ENCODE measurements around the gene MAP3K9. TPM values are rescaled to one million over a fixed set of nuclear protein-coding genes. Genes with fewer than 3 reads are reported as not detected.

The MAP3K9 gene
- total RNA-seq, 1 donor from 2014 or later = 0.96 TPM

DNA sequence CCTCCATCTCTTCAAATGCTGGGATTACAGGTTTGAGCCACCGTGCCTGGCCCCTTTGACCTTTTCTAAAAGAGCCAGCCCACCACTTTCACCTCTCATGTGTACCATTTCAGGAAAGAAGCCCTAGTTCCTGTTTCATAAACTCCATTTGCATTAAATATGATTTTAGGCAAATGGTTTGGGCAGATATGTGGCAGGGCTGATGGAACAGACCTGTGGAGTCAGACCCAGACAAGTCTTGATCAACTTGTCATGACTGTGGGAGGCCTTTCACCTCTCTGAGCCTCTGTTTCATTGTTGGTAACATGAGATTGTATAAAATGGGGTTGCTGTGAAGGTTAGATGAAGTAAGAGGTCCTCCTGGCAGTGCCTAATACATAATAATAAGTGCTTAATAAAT lies 5.2 kb upstream of the MAP3K9 start:
- TF ChIP-seq, protein P1, sequence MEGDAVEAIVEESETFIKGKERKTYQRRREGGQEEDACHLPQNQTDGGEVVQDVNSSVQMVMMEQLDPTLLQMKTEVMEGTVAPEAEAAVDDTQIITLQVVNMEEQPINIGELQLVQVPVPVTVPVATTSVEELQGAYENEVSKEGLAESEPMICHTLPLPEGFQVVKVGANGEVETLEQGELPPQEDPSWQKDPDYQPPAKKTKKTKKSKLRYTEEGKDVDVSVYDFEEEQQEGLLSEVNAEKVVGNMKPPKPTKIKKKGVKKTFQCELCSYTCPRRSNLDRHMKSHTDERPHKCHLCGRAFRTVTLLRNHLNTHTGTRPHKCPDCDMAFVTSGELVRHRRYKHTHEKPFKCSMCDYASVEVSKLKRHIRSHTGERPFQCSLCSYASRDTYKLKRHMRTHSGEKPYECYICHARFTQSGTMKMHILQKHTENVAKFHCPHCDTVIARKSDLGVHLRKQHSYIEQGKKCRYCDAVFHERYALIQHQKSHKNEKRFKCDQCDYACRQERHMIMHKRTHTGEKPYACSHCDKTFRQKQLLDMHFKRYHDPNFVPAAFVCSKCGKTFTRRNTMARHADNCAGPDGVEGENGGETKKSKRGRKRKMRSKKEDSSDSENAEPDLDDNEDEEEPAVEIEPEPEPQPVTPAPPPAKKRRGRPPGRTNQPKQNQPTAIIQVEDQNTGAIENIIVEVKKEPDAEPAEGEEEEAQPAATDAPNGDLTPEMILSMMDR (IDR thresholded peaks at IDR 0.05) = no peak
- Histone ChIP-seq H3K4me1 (no peaks in the 10 kb centered on the region), H3K36me3 (no peaks in the 10 kb centered on the region), H3K27me3 (no peaks in the 10 kb centered on the region), H3K9me3 (no peaks in the 10 kb centered on the region), H3K27ac (no peak overlapping the region), H3K4me3 (no peak overlapping the region)
- no peak for DNase-seq (ENCODE audit: low spot score in 2 of 2)
- intact Hi-C loops (cut with DNase I) = no loop called here

DNA sequence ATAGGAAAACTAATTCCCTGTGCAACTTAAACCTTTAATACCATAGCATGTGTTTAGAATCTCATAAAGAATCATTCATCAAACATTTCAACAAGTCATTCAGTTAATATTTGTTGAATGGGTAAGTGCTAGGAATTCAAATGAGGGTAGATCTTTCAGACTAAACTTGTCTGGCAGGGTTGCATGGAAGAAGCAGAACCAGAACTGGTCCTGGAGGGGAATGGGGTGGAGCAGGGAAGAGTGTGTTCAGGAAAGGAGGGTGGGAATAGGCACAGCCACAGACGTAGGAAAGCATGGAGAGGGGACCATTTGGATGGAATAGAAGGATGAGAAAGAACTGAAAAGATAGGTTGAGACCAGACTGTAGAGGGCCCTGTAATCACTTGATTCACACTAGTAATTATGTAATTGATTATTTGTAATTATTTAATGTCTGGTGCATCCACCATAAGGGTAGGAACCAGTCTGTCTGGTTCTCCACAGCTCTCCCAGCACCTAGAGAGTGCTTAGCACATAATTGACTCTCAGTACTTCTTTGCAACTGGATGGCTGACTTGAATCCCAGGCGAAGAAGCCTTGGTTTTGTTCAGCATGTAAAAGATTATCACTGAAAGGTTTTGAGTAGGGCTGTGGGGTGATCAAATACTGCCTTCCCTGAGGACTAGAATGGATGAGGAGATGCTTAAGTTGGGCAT lies 3.0 kb upstream of the MAP3K9 start:
- no peak overlapping the region for H3K4me3 ChIP-seq
- no peaks in the 10 kb centered on the region for H3K36me3 ChIP-seq
- H3K27me3 ChIP-seq = no peaks in the 10 kb centered on the region
- DNase-seq (ENCODE audit: low spot score in 2 of 2) = no peak
- TF ChIP-seq, protein P1 (IDR thresholded peaks at IDR 0.05) = no peak
- no peak overlapping the region for H3K27ac ChIP-seq
- peaks cover 3 to 7% of the 10 kb centered on the region in 2 donors for H3K4me1 ChIP-seq
- intact Hi-C loops (cut with DNase I) = no loop called here
- H3K9me3 ChIP-seq = no peaks in the 10 kb centered on the region

DNA sequence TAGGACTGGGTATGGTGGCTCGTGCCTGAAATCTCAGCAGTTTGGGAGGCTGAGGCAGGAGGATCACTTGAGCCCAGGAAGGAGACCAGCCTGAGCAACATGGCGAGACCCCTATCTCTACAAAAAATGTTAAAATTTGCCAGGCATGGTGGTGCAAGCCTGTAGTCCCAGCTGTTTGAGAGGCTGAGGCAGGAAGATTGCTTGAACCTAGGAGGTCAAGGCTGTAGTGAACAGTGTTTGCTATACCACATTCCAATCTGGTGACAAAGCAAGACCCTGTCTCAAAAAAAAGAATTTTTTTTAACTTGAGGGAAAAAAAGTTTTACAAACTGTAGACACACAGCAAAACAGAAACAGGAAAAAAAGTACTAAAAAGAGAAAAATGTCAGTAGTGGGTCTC lies 2.3 kb upstream of the MAP3K9 start:
- H3K27ac ChIP-seq = no peak overlapping the region
- H3K9me3 ChIP-seq = no peaks in the 10 kb centered on the region
- intact Hi-C loops (cut with DNase I) = no loop called here
- no peaks in the 10 kb centered on the region for H3K27me3 ChIP-seq
- H3K4me1 ChIP-seq = peaks cover 3 to 7% of the 10 kb centered on the region in 2 donors
- H3K36me3 ChIP-seq = no peaks in the 10 kb centered on the region
- H3K4me3 ChIP-seq = no peak overlapping the region
- TF ChIP-seq, protein P1 (IDR thresholded peaks at IDR 0.05) = no peak
- DNase-seq (ENCODE audit: low spot score in 2 of 2) = peak in 1 of 2 donors; percentile 25

DNA sequence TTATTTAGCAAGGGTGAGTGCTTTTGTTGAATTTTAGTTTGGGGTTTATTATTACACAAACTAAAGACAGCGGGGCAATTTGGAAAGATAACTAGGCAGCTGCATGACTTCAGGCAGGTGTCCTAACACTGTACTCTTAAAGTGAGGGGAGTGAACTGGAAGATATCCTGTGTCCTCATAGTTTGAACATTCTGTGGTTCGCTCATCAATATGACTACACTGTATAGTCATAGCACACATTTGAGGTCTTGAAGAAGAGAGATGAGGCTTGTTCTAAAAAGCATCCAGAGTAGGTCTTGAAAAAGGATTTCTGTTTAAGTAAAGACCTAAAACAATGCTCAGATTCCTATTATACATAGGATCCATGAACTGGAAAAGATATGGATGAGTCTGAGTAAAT lies 1.7 kb upstream of the MAP3K9 start:
- no peak for DNase-seq (ENCODE audit: low spot score in 2 of 2)
- no peak overlapping the region for H3K27ac ChIP-seq
- no peak overlapping the region for H3K4me3 ChIP-seq
- H3K27me3 ChIP-seq = no peaks in the 10 kb centered on the region
- intact Hi-C loops (cut with DNase I) = no loop called here
- no peaks in the 10 kb centered on the region for H3K36me3 ChIP-seq
- peaks cover 3 to 7% of the 10 kb centered on the region in 2 donors for H3K4me1 ChIP-seq
- H3K9me3 ChIP-seq = no peaks in the 10 kb centered on the region
- TF ChIP-seq, protein P1 (IDR thresholded peaks at IDR 0.05) = no peak

DNA sequence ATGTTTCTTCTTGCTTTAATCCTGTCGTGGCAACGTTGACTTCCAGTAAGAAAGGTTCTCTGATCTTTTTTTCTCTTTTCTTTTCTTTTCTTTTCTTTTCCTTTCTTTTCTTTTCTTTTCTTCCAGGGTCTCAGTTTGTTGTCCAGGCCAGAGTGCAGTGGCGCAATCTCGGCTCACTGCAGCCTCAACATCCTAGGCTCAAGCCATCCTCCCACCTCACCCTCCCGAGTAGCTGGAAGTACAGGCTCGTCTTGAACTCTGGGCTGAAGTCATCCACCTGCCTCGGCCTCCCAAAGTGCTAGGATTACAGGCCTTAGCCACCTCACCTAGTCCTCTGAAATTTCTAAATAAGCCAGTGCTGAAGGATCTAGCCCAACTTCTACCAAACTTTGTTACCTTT lies 1.3 kb upstream of the MAP3K9 start:
- intact Hi-C loops (cut with DNase I) = no loop called here
- DNase-seq (ENCODE audit: low spot score in 2 of 2) = no peak
- Histone ChIP-seq H3K9me3 (no peaks in the 10 kb centered on the region), H3K4me1 (peaks cover 3 to 7% of the 10 kb centered on the region in 2 donors), H3K27ac (no peak overlapping the region), H3K27me3 (no peaks in the 10 kb centered on the region), H3K36me3 (no peaks in the 10 kb centered on the region), H3K4me3 (no peak overlapping the region)
- TF ChIP-seq, protein P1 (IDR thresholded peaks at IDR 0.05) = no peak

Data from ascending aorta (tissue), 2 donors.